K562 (cell line): Measurements from ENCODE around the gene KCNAB1. TPM values are rescaled to one million over a fixed set of nuclear protein-coding genes. Genes with fewer than 3 reads are reported as not detected.

ENCODE experiments used
- CXXC5 ChIP-seq: fragments of 250-450 bp; sonication (Bioruptor Pico); IDR thresholded peaks from 2 replicates; pipeline ENCODE4 v1.8.0; 2022; ENCODE audit warnings: inconsistent platforms, mild to moderate bottlenecking, moderate library complexity
- HOMEZ ChIP-seq: fragments of 250-450 bp; sonication (Bioruptor Pico); IDR thresholded peaks from 2 replicates; pipeline ENCODE4 v1.4.0; 2020; ENCODE audit warnings: mild to moderate bottlenecking, moderate library complexity
- JUND ChIP-seq, 2 experiments: IDR thresholded peaks; 2 replicates in 1 of 2; 3 replicates in 1 of 2; pipeline ENCODE4 v1.6.1; 2011; ENCODE audit warnings: borderline replicate concordance in 2 of 2, low read depth in 2 of 2, low read length in 2 of 2, improper control_type of control experiment in 1 of 2, missing biosample characterization in 1 of 2, missing genetic modification characterization in 1 of 2, missing genetic modification reagents in 1 of 2
- KHSRP ChIP-seq: fragments of 450-650 bp; IDR thresholded peaks from 2 replicates; pipeline ENCODE4 v1.6.1; 2017
- MEIS2 ChIP-seq: fragments of 450-650 bp; IDR thresholded peaks from 2 replicates; pipeline ENCODE4 v1.6.1; 2014; ENCODE audit warnings: mild to moderate bottlenecking; ENCODE audit not compliant: partially characterized antibody
- PBX2 ChIP-seq, 2 experiments: IDR thresholded peaks in 1 of 2; conservative IDR thresholded peaks in 1 of 2; 2 replicates each; pipeline ENCODE4 v1.6.1; 2016; ENCODE audit warnings: low read depth in 2 of 2, mild to moderate bottlenecking in 1 of 2, missing compliant biosample characterization in 1 of 2, missing genetic modification characterization in 1 of 2, moderate library complexity in 1 of 2
- RBBP5 ChIP-seq: fragments of 200-600 bp; sonication (generic); IDR thresholded peaks from 2 replicates; pipeline ENCODE4 v1.6.1; 2012; ENCODE audit warnings: borderline replicate concordance, mild to moderate bottlenecking, low read length, control low read depth, inconsistent platforms; ENCODE audit not compliant: insufficient read depth, poor library complexity, severe bottlenecking
- RBM15 ChIP-seq: fragments of 200-400 bp; formaldehyde crosslinking; IDR thresholded peaks from 2 replicates; pipeline ENCODE4 v1.6.1; 2018; ENCODE audit warnings: mild to moderate bottlenecking, low read length, moderate library complexity; ENCODE audit not compliant: insufficient read depth
- SAFB ChIP-seq: fragments of 200-400 bp; formaldehyde crosslinking; IDR thresholded peaks from 2 replicates; pipeline ENCODE4 v1.6.1; 2017; ENCODE audit warnings: low read depth, low read length, borderline replicate concordance
- SAP30 ChIP-seq: fragments of 200-600 bp; sonication (generic); IDR thresholded peaks from 2 replicates; pipeline ENCODE4 v1.6.1; 2012; ENCODE audit warnings: borderline replicate concordance, low read depth, mild to moderate bottlenecking, moderate library complexity, low read length, control low read depth, inconsistent platforms; ENCODE audit not compliant: insufficient read depth, poor library complexity, severe bottlenecking
- SMAD1 ChIP-seq: fragments of 150-350 bp; IDR thresholded peaks from 2 replicates; pipeline ENCODE4 v1.6.1; 2014; ENCODE audit warnings: low read length, low read depth; ENCODE audit not compliant: partially characterized antibody
- SMARCC2 ChIP-seq: fragments of 450-650 bp; IDR thresholded peaks from 2 replicates; pipeline ENCODE4 v1.6.1; 2017; ENCODE audit warnings: antibody characterized with exemption, moderate library complexity, mild to moderate bottlenecking, low read depth
- STAT5B ChIP-seq: fragments of 250-450 bp; sonication (Bioruptor Pico); IDR thresholded peaks from 2 replicates; pipeline ENCODE4 v1.8.0; 2021; ENCODE audit warnings: mild to moderate bottlenecking, inconsistent platforms
- ZC3H4 ChIP-seq: sonication (generic); formaldehyde crosslinking; IDR thresholded peaks from 2 replicates; pipeline ENCODE4 v1.9.0; 2021; ENCODE audit warnings: missing genetic modification reagents, borderline replicate concordance
- ZNF444 ChIP-seq: fragments of 250-450 bp; sonication (Bioruptor Pico); IDR thresholded peaks from 2 replicates; pipeline ENCODE4 v1.4.0; 2020; ENCODE audit warnings: mild to moderate bottlenecking, moderate library complexity
- polyA plus RNA-seq, 8 experiments: library from polyadenylated mRNA; depleted of rRNA in 4 of 8; stranded (reverse) in 5 of 8; unstranded in 3 of 8; fragments of >200 nt; fragmentation: Nextera tagmentation in 2 of 8; fragmentation: Illumina TruSeq in 1 of 8; extraction: Ambion mirVana in 2 of 8; extraction: Trizol in 1 of 8; gene quantifications; 2 replicates each; pipeline versions ENCODE4 v1.2.1 to v1.2.3, GENCODE V29; 2011 to 2014; ENCODE audit warnings: inconsistent platforms in 1 of 8, missing spikeins in 1 of 8
- total RNA-seq, 7 experiments: library from RNA; depleted of rRNA in 6 of 7; stranded (reverse); fragments of >200 nt in 6 of 7; fragmentation: Illumina TruSeq in 2 of 7; extraction: Trizol in 2 of 7; gene quantifications; 2 replicates each; pipeline versions ENCODE4 v1.2.1 to v1.2.3, GENCODE V29; 2011 to 2021; ENCODE audit warnings: low replicate concordance in 1 of 7
- TF ChIP-seq, protein P1 (sequence below): sonication (generic); formaldehyde crosslinking; IDR thresholded peaks from 2 replicates; pipeline ENCODE4 v1.9.0; 2022; ENCODE audit warnings: mild to moderate bottlenecking, missing genetic modification reagents
- TF ChIP-seq, protein P2 (sequence below): sonication (generic); formaldehyde crosslinking; IDR thresholded peaks from 2 replicates; pipeline ENCODE4 v1.8.0; 2022; ENCODE audit warnings: missing genetic modification reagents, mild to moderate bottlenecking, moderate library complexity, borderline replicate concordance
- TF ChIP-seq, protein P3 (sequence below): fragments of 450-650 bp; conservative IDR thresholded peaks from 2 replicates; pipeline ENCODE4 v1.6.1; 2016; ENCODE audit warnings: missing genetic modification characterization, low read depth, mild to moderate bottlenecking, missing compliant biosample characterization, moderate library complexity

The KCNAB1 gene
- total and polyA plus RNA-seq, 9 of the 15 experiments (the other 6 are each of a cell fraction or from before 2014, with no cell fraction given), result 0.14 to 1.2 (median 0.51) TPM

GRCh38 chr3:156553705-156554356 is 433.5 kb downstream of the KCNAB1 start (continued):
- TF ChIP-seq JUND (IDR thresholded peaks at IDR 0.05; ENCODE audit: borderline replicate concordance, low read depth, low read length) (peak; percentile 18; the same call in 1 of the 2 replicates), JUND (tag; IDR thresholded peaks at IDR 0.05; ENCODE audit: borderline replicate concordance, low read depth, low read length) (no peak; the same call in 2 of the 3 replicates), MEIS2 (no peak), SAP30 (peak; percentile 57), KHSRP (no peak), HOMEZ (CRISPR knock-in tag) (no peak), SAFB (no peak), STAT5B (CRISPR knock-in tag) (no peak), RBM15 (no peak), ZC3H4 (CRISPR knock-in tag) (no peak), ZNF444 (CRISPR knock-in tag) (no peak), CXXC5 (CRISPR knock-in tag) (peak; percentile 45; the same call in 1 of the 2 replicates), RBBP5 (no peak), PBX2 (CRISPR knock-in tag; IDR thresholded peaks at IDR 0.05; ENCODE audit: low read depth) (no peak), PBX2 (tag; conservative IDR thresholded peaks at IDR 0.05; ENCODE audit: low read depth) (no peak), SMAD1 (no peak), SMARCC2 (no peak)
- TF ChIP-seq, protein P1, sequence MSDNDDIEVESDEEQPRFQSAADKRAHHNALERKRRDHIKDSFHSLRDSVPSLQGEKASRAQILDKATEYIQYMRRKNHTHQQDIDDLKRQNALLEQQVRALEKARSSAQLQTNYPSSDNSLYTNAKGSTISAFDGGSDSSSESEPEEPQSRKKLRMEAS, result peak; percentile 91
- TF ChIP-seq, protein P2, sequence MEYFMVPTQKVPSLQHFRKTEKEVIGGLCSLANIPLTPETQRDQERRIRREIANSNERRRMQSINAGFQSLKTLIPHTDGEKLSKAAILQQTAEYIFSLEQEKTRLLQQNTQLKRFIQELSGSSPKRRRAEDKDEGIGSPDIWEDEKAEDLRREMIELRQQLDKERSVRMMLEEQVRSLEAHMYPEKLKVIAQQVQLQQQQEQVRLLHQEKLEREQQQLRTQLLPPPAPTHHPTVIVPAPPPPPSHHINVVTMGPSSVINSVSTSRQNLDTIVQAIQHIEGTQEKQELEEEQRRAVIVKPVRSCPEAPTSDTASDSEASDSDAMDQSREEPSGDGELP, result no peak
- TF ChIP-seq, protein P3, sequence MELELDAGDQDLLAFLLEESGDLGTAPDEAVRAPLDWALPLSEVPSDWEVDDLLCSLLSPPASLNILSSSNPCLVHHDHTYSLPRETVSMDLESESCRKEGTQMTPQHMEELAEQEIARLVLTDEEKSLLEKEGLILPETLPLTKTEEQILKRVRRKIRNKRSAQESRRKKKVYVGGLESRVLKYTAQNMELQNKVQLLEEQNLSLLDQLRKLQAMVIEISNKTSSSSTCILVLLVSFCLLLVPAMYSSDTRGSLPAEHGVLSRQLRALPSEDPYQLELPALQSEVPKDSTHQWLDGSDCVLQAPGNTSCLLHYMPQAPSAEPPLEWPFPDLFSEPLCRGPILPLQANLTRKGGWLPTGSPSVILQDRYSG (tag), result 0 out of 2 replicates have a peak, but pooled peaks have one; percentile 41
